Naive thymus-derived CD4-positive, alpha-beta T cell (primary cell): Measurements from ENCODE around the gene BET1. TPM values are rescaled to one million over a fixed set of nuclear protein-coding genes. Genes with fewer than 3 reads are reported as not detected.

ENCODE experiments used
- ATAC-seq: fragments of 150-1000 bp; cut with Tn5 transposase; 2 replicates; pipeline ENCODE4 v1.10.0; 2021; ENCODE audit warnings: mild to moderate bottlenecking, moderate library complexity
- CTCF ChIA-PET: fragments of 350-600 bp; sonication (Branson Sonifier 250); formaldehyde crosslinking; loops from one replicate; lab custom pipeline; 2021; ENCODE audit warnings: antibody characterized with exemption; lab: Charles Lee
- POLR2A ChIA-PET: fragments of 350-600 bp; sonication (Branson Sonifier 250); formaldehyde crosslinking; loops from one replicate; lab custom pipeline; 2021; ENCODE audit warnings: antibody characterized with exemption, inconsistent platforms; lab: Charles Lee
- DNase-seq, 9 donors: peaks; one replicate each; pipeline versions ENCODE4 v3.0.0 to v3.0.0-alpha.2; 2020 to 2022; ENCODE audit warnings: mixed read lengths in 1 of 9
- H3K27ac ChIP-seq: one replicate; pipeline ENCODE4 v1.7.0; 2013; ENCODE audit warnings: mild to moderate bottlenecking, low read depth, low read length, moderate library complexity
- H3K27me3 ChIP-seq, 2 donors: one replicate each; pipeline ENCODE4 v1.7.0; 2013; ENCODE audit warnings: low read length in 2 of 2, mild to moderate bottlenecking in 2 of 2, moderate library complexity in 2 of 2; ENCODE audit not compliant: control insufficient read depth in 2 of 2, insufficient read depth in 2 of 2
- H3K36me3 ChIP-seq, 3 experiments: 1 replicate in 2 of 3; 2 replicates in 1 of 3; pipeline ENCODE4 v1.7.0; 2013; ENCODE audit warnings: low read length in 3 of 3, mild to moderate bottlenecking in 3 of 3, moderate library complexity in 1 of 3; ENCODE audit not compliant: insufficient read depth in 3 of 3, control insufficient read depth in 2 of 3
- H3K4me1 ChIP-seq, 2 donors: one replicate each; pipeline ENCODE4 v1.7.0; 2013; ENCODE audit warnings: low read length in 2 of 2, mild to moderate bottlenecking in 2 of 2, moderate library complexity in 1 of 2; ENCODE audit not compliant: control insufficient read depth in 2 of 2, insufficient read depth in 2 of 2
- H3K4me3 ChIP-seq: 2 replicates; pipeline ENCODE4 v1.7.0; 2013; ENCODE audit warnings: mild to moderate bottlenecking, low read length
- H3K9me3 ChIP-seq, 3 experiments: 1 replicate in 2 of 3; 2 replicates in 1 of 3; pipeline ENCODE4 v1.7.0; 2013; ENCODE audit warnings: low read length in 3 of 3; ENCODE audit not compliant: control insufficient read depth in 2 of 3
- H3K27ac Mint-ChIP-seq, 9 donors: one replicate each; pipeline ENCODE4 v1.8.0; 2020 to 2022; ENCODE audit warnings: mixed read lengths in 9 of 9, mild to moderate bottlenecking in 8 of 9, moderate library complexity in 5 of 9, inconsistent platforms in 2 of 9
- H3K27me3 Mint-ChIP-seq, 5 donors: one replicate each; pipeline ENCODE4 v1.8.0; 2021 to 2022; ENCODE audit warnings: mixed read lengths in 5 of 5, mild to moderate bottlenecking in 1 of 5
- H3K36me3 Mint-ChIP-seq, 5 donors: one replicate each; pipeline ENCODE4 v1.8.0; 2020 to 2022; ENCODE audit warnings: mixed read lengths in 5 of 5, mild to moderate bottlenecking in 3 of 5, inconsistent platforms in 1 of 5
- H3K4me1 Mint-ChIP-seq, 7 donors: one replicate each; pipeline ENCODE4 v1.8.0; 2020 to 2022; ENCODE audit warnings: mixed read lengths in 7 of 7, mild to moderate bottlenecking in 3 of 7, inconsistent platforms in 1 of 7
- H3K4me3 Mint-ChIP-seq, 10 donors: one replicate each; pipeline ENCODE4 v1.8.0; 2020 to 2022; ENCODE audit warnings: mild to moderate bottlenecking in 10 of 10, mixed read lengths in 10 of 10, moderate library complexity in 6 of 10, inconsistent platforms in 2 of 10
- H3K9me3 Mint-ChIP-seq, 11 donors: one replicate each; pipeline ENCODE4 v1.8.0; 2020 to 2022; ENCODE audit warnings: mixed read lengths in 11 of 11, mild to moderate bottlenecking in 4 of 11, inconsistent platforms in 1 of 11, moderate library complexity in 1 of 11
- intact Hi-C, 2 donors: fragments of 100-400 bp; cut with micrococcal nuclease; formaldehyde crosslinking; loops; one replicate each; pipeline ENCODE4 v1.15.1; 2023
- polyA plus RNA-seq, 2 donors: library from polyadenylated mRNA; unstranded; fragments of 300-500 nt; fragmentation: Illumina TruSeq; gene quantifications; one replicate each; pipeline ENCODE4 v1.2.3, GENCODE V29; 2021
- total RNA-seq, 6 experiments: library from RNA in 5 of 6; stranded (reverse) in 5 of 6; gene quantifications; 1 replicate in 5 of 6; 2 replicates in 1 of 6; pipeline ENCODE4 v1.2.3 and lab custom pipeline; 2021 to 2026

The BET1 gene
- total and polyA plus RNA-seq, 7 experiments from 2014 or later: 9.9 to 37.6 (median 13.9) TPM

DNA sequence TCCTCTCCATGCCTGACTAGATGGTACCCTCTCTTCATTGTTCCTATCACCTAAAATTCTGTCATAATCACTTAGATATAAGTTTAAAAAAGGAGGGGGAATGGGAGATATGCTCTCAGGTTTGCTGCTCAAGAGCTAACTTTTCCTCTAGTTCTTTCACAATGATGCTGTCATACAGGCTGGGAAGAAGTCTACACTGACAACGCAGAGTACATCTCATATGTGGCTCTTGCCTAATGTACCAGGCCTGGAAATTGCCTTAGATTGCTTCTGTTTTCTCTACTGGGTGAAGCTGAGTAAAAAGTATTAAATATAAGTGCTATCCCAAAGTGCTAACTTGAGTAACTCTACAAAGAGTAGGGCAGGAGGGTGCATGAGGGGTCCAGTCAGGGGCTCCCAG, 43.8 kb upstream of the BET1 start:
- H3K27ac Mint-ChIP-seq: no peak overlapping the region
- no peak overlapping the region for H3K4me3 Mint-ChIP-seq
- Histone ChIP-seq H3K36me3 (no peaks in the 10 kb centered on the region), H3K27ac (no peak overlapping the region), H3K4me1 (no peaks in the 10 kb centered on the region), H3K4me3 (no peak overlapping the region), H3K9me3 (no peaks in the 10 kb centered on the region), H3K27me3 (no peaks in the 10 kb centered on the region)
- H3K9me3 Mint-ChIP-seq: no peaks in the 10 kb centered on the region
- DNase-seq (no peak), ATAC-seq (no peak)
- ChIA-PET CTCF (no interaction called here), POLR2A (no interaction called here)
- intact Hi-C loops: no loop called here
- peaks cover 15 to 36% (median 32%) of the 10 kb centered on the region in 5 donors for H3K27me3 Mint-ChIP-seq
- H3K36me3 Mint-ChIP-seq: no peaks in the 10 kb centered on the region
- H3K4me1 Mint-ChIP-seq: peaks cover 0 to 3% (median 0%) of the 10 kb centered on the region in 7 donors

DNA sequence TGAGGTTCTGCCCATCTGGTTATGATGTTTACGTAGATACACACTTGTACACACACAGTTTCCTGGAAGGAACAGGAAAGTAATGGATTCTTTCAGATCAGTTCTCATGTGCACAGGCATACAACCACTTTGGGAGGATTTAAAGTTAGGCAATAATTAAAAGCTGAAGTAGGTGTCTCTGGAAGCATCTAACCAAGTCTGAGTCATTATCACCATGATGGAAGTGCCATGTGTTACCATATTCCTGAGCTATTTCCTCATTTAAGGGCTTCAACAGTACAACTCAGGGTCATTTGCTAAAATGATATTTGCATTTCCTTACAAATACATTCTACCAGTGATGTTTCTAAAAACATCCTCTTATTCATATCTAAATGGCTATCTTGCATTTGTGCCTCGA, 41.4 kb upstream of the BET1 start:
- intact Hi-C loops: no loop called here
- Histone ChIP-seq H3K4me1 (no peaks in the 10 kb centered on the region), H3K9me3 (no peaks in the 10 kb centered on the region), H3K4me3 (no peak overlapping the region), H3K27ac (no peak overlapping the region), H3K36me3 (no peaks in the 10 kb centered on the region), H3K27me3 (peaks cover 0 to 3% of the 10 kb centered on the region in 2 donors)
- POLR2A ChIA-PET: no interaction called here
- DNase-seq (no peak), ATAC-seq (no peak)
- H3K4me3 Mint-ChIP-seq: no peak overlapping the region
- H3K27ac Mint-ChIP-seq: no peak overlapping the region
- CTCF ChIA-PET: no interaction called here
- peaks cover 18 to 42% (median 30%) of the 10 kb centered on the region in 5 donors for H3K27me3 Mint-ChIP-seq
- H3K36me3 Mint-ChIP-seq: no peaks in the 10 kb centered on the region
- H3K4me1 Mint-ChIP-seq: peaks cover 0 to 3% (median 0%) of the 10 kb centered on the region in 7 donors
- H3K9me3 Mint-ChIP-seq: no peaks in the 10 kb centered on the region

- intact Hi-C loops: no loop called here
- Mint-ChIP-seq H3K27me3 (peaks cover 21 to 47% (median 33%) of the 10 kb centered on the region in 5 donors), H3K4me3 (no peak overlapping the region), H3K27ac (no peak overlapping the region), H3K36me3 (no peaks in the 10 kb centered on the region), H3K4me1 (peaks cover 0 to 3% (median 0%) of the 10 kb centered on the region in 7 donors), H3K9me3 (no peaks in the 10 kb centered on the region)
- Histone ChIP-seq H3K27me3 (peaks cover 0 to 4% of the 10 kb centered on the region in 2 donors), H3K27ac (no peak overlapping the region), H3K4me1 (no peaks in the 10 kb centered on the region), H3K36me3 (no peaks in the 10 kb centered on the region), H3K9me3 (no peaks in the 10 kb centered on the region), H3K4me3 (no peak overlapping the region)
- CTCF ChIA-PET: no interaction called here
- POLR2A ChIA-PET: no interaction called here
- no peak for DNase-seq
- no peak for ATAC-seq
Measured at GRCh38 chr7:94044806-94045205, 40.7 kb upstream of the BET1 start.

GRCh38 chr7:94043299-94043698, 39.1 kb upstream of the BET1 start:
- ChIA-PET POLR2A (no interaction called here), CTCF (no interaction called here)
- Mint-ChIP-seq H3K4me1 (no peaks in the 10 kb centered on the region), H3K9me3 (no peaks in the 10 kb centered on the region), H3K4me3 (no peak overlapping the region), H3K27ac (no peak overlapping the region), H3K36me3 (no peaks in the 10 kb centered on the region), H3K27me3 (peaks cover 22 to 59% (median 38%) of the 10 kb centered on the region in 5 donors)
- no peak overlapping the region for H3K27ac ChIP-seq
- no peaks in the 10 kb centered on the region for H3K9me3 ChIP-seq
- intact Hi-C loops: no loop called here
- DNase-seq (no peak), ATAC-seq (peak; percentile 32)
- no peaks in the 10 kb centered on the region for H3K4me1 ChIP-seq
- peaks cover 0 to 4% of the 10 kb centered on the region in 2 donors for H3K27me3 ChIP-seq
- no peaks in the 10 kb centered on the region for H3K36me3 ChIP-seq
- no peak overlapping the region for H3K4me3 ChIP-seq

GRCh38 chr7:94042381-94042780, 38.2 kb upstream of the BET1 start:
- H3K4me3 ChIP-seq: no peak overlapping the region
- H3K36me3 Mint-ChIP-seq: no peaks in the 10 kb centered on the region
- no peaks in the 10 kb centered on the region for H3K4me1 ChIP-seq
- H3K9me3 Mint-ChIP-seq: no peaks in the 10 kb centered on the region
- intact Hi-C loops: no loop called here
- H3K4me1 Mint-ChIP-seq: no peaks in the 10 kb centered on the region
- H3K27me3 Mint-ChIP-seq: peaks cover 23 to 58% (median 39%) of the 10 kb centered on the region in 5 donors
- H3K36me3 ChIP-seq: no peaks in the 10 kb centered on the region
- H3K27ac Mint-ChIP-seq: no peak overlapping the region
- H3K27ac ChIP-seq: no peak overlapping the region
- POLR2A ChIA-PET: interaction anchor here (0.6 kb wide), 1 partner anchor 1567 kb away, joined by 5 read pairs; no protein-coding TSS in a partner anchor
- ATAC-seq (no peak), DNase-seq (no peak)
- H3K9me3 ChIP-seq: no peaks in the 10 kb centered on the region
- CTCF ChIA-PET: no interaction called here
- peaks cover 0 to 4% of the 10 kb centered on the region in 2 donors for H3K27me3 ChIP-seq
- H3K4me3 Mint-ChIP-seq: no peak overlapping the region

DNA sequence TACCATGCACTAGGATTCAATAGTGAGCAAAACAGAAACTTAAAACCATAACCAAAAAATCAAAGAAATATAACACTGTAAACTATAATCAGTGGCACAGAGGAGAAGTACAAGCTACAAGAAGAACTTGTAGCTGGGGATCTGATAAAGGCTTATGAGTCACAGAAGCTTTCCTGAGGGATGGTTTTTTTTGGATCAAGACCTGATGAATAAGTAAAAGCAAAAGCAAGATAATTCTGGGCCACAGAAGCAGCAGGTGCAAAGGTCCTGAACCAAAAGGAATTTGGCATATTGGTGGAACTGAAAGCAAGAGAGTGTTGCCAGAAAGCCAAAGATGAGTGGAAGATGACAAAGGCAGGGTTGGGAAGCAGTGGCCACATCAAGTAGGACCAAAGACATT, 37.4 kb upstream of the BET1 start:
- Mint-ChIP-seq H3K4me3 (no peak overlapping the region), H3K9me3 (no peaks in the 10 kb centered on the region), H3K27me3 (peaks cover 18 to 63% (median 39%) of the 10 kb centered on the region in 5 donors), H3K27ac (no peak overlapping the region), H3K36me3 (no peaks in the 10 kb centered on the region), H3K4me1 (no peaks in the 10 kb centered on the region)
- intact Hi-C loops: no loop called here
- Histone ChIP-seq H3K36me3 (no peaks in the 10 kb centered on the region), H3K9me3 (no peaks in the 10 kb centered on the region), H3K27ac (no peak overlapping the region), H3K4me1 (no peaks in the 10 kb centered on the region), H3K4me3 (no peak overlapping the region), H3K27me3 (peaks cover 0 to 4% of the 10 kb centered on the region in 2 donors)
- ChIA-PET CTCF (no interaction called here), POLR2A (no interaction called here)
- no peak for DNase-seq
- ATAC-seq: no peak

GRCh38 chr7:94040254-94040653, 36.1 kb upstream of the BET1 start:
- intact Hi-C loops: no loop called here
- no peaks in the 10 kb centered on the region for H3K4me1 ChIP-seq
- no peaks in the 10 kb centered on the region for H3K36me3 Mint-ChIP-seq
- no peaks in the 10 kb centered on the region for H3K9me3 Mint-ChIP-seq
- H3K27ac ChIP-seq: no peak overlapping the region
- DNase-seq (no peak), ATAC-seq (no peak)
- no peak overlapping the region for H3K27ac Mint-ChIP-seq
- no peak overlapping the region for H3K4me3 Mint-ChIP-seq
- no peak overlapping the region for H3K4me3 ChIP-seq
- peaks cover 0 to 4% of the 10 kb centered on the region in 2 donors for H3K27me3 ChIP-seq
- CTCF ChIA-PET: no interaction called here
- H3K9me3 ChIP-seq: no peaks in the 10 kb centered on the region
- POLR2A ChIA-PET: no interaction called here
- no peaks in the 10 kb centered on the region for H3K36me3 ChIP-seq
- H3K4me1 Mint-ChIP-seq: no peaks in the 10 kb centered on the region
- H3K27me3 Mint-ChIP-seq: peaks cover 8 to 55% (median 33%) of the 10 kb centered on the region in 5 donors
